Lower leg skin (tissue), 4 donors: ENCODE data around the gene CACNA1D. TPM values are rescaled to one million over a fixed set of nuclear protein-coding genes. Genes with fewer than 3 reads are reported as not detected.

ENCODE experiments used
- DNase-seq, 2 donors: peaks; one replicate each; pipeline ENCODE4 v3.0.0-alpha.2; 2019; ENCODE audit warnings: low spot score in 2 of 2
- H3K4me3 ChIP-seq: fragments of 200-600 bp; sonication (generic); 2 replicates; pipeline ENCODE4 v1.5.1; 2017; ENCODE audit warnings: mild to moderate bottlenecking, low read depth; ENCODE audit not compliant: poor library complexity, severe bottlenecking
- POLR2A ChIP-seq, 2 donors: fragments of 450-650 bp; IDR thresholded peaks; one replicate each; pipeline ENCODE4 v1.6.1; 2016 to 2017; ENCODE audit warnings: antibody characterized with exemption in 2 of 2, mild to moderate bottlenecking in 1 of 2, moderate library complexity in 1 of 2
- WGBS, 2 donors: methylation state at CpG; one replicate each; pipeline ENCODE4 v1.1.5; 2018; 5-methylcytosine and 5-hydroxymethylcytosine counted together
- intact Hi-C: fragments of 100-400 bp; cut with DNase I; formaldehyde crosslinking; loops from one replicate; pipeline ENCODE4 v1.15.0; 2023; ENCODE audit warnings: low total_unique reads
- total RNA-seq, 4 donors: library from RNA; depleted of rRNA; stranded (reverse); fragments of >200 nt; gene quantifications; one replicate each; pipeline ENCODE4 v1.1.0, GENCODE V29; 2016
- TF ChIP-seq, protein P1 (sequence below), 3 donors: fragments of 450-650 bp; IDR thresholded peaks; one replicate each; pipeline ENCODE4 v1.5.1; 2016; ENCODE audit warnings: antibody characterized with exemption in 3 of 3, mild to moderate bottlenecking in 3 of 3, moderate library complexity in 2 of 3

Gene CACNA1D
- total RNA-seq, 4 donors from 2014 or later, result 2.4 to 12.5 (median 5.6) TPM

DNA sequence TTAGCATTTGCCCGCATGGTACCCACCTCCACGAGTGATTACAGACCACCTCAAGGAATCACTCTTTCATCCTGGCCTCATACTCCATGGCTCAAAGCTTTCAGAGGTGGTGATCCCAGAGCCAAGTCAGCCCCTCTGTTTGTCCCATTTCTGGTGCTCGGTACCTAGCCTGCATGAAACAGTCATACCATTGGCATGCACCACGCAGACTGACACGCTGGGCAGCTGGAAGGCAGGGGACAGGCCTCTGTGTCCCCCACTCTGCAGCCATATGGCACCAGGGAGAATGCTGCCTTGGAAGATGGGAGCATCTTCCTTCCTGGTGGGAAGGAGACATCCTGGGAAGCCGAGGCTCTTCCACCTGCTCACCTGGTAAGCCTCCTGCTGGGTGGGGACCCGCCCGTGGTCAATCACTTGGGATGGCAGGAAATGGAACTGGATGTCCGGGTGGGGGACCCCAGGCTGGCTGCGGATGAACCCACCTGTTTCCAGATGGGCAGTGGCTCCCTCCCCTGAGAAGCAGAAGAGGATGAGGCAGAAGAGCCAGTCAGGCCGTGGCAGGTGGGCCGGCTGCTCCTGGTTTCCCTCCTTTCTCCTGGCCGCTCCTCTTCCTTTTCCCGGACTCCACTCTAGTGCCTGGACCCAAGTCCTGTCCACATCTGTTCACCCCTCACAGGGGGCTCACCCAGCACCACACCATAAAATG, 324.9 kb downstream of the CACNA1D start:
- 91% methylated on average over 11 to 14 of the region's 14 CpGs for WGBS, 2 donors
- peak in 1 of 2 donors; percentile 64 for DNase-seq
- TF ChIP-seq, protein P1, sequence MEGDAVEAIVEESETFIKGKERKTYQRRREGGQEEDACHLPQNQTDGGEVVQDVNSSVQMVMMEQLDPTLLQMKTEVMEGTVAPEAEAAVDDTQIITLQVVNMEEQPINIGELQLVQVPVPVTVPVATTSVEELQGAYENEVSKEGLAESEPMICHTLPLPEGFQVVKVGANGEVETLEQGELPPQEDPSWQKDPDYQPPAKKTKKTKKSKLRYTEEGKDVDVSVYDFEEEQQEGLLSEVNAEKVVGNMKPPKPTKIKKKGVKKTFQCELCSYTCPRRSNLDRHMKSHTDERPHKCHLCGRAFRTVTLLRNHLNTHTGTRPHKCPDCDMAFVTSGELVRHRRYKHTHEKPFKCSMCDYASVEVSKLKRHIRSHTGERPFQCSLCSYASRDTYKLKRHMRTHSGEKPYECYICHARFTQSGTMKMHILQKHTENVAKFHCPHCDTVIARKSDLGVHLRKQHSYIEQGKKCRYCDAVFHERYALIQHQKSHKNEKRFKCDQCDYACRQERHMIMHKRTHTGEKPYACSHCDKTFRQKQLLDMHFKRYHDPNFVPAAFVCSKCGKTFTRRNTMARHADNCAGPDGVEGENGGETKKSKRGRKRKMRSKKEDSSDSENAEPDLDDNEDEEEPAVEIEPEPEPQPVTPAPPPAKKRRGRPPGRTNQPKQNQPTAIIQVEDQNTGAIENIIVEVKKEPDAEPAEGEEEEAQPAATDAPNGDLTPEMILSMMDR (IDR thresholded peaks at IDR 0.05), result no peak
- no peak for TF ChIP-seq POLR2A (IDR thresholded peaks at IDR 0.05)
- H3K4me3 ChIP-seq, result no peak overlapping the region
- intact Hi-C loops, result no loop called here

DNA sequence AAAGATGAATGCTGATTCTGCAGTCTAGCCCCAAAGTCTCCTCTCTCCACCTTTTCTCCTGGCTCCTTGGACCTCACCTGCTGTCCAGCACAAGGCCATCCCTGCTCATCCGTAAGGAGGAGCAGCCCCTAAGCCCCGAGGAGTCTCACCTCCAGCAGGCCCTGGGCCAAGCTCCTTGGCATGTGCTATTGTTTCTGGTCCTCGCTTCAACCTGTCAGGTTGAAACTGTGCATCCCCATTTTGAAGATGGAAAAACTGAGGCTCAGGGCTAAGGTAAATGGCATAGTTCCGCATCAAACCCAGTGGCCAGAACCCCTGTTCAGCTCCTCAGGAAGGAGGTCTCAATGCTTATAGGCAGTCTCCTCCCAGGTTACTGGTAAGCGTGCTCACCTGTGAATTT, 325.7 kb downstream of the CACNA1D start:
- peak in 1 of 2 donors; percentile 45 for DNase-seq
- TF ChIP-seq POLR2A (IDR thresholded peaks at IDR 0.05), result no peak
- TF ChIP-seq, protein P1 (IDR thresholded peaks at IDR 0.05), result no peak
- WGBS, 2 donors, result 92 to 93% methylated on average over 4 to 5 of the region's 5 CpGs
- no peak overlapping the region for H3K4me3 ChIP-seq
- intact Hi-C loops, result no loop called here

DNA sequence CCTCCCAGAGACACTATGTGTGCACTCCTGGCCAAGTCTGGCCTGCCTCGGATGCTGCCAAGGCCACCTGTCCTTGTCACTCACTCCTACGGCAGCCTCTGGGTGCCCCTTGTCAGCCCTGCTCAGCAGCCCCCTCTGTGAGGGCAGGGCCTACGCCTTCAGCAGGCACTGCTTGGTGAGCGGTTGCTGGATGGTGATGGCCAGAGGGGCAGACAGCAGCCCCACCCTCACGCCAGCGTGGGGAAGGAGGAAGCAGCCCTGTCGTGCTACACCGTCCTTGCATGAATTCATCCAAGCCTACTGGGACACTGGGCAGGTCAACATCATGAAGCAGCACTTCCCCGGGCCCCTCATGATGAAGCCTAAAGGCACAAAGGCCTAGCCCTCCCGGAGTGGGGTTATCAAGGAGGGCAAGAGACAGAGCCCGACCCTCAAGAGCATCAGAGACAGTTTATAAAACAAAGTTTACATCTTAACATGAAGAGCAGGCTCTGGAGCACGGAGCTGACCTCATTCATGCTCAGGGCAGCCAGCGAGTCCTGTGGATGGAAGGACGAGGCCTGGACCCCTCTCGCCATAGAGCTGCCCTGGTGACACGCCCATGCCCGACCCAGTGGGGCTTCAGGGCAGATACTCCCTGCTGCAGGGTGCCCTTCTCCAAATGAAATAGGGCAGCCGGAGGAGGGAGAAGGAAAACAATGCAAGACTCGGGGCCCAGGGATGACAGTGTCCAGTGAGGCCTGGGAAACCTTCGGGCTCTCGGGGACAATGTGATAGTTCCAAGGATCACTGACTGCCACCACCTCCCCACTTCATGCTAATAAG, 326.6 kb downstream of the CACNA1D start:
- no peak overlapping the region for H3K4me3 ChIP-seq
- intact Hi-C loops, result no loop called here
- TF ChIP-seq, protein P1 (IDR thresholded peaks at IDR 0.05), result no peak
- TF ChIP-seq POLR2A (IDR thresholded peaks at IDR 0.05), result no peak
- DNase-seq, result peak in 1 of 2 donors; percentile 75
- WGBS, 2 donors, result 86 to 88% methylated on average over 20 to 21 of the region's 21 CpGs

DNA sequence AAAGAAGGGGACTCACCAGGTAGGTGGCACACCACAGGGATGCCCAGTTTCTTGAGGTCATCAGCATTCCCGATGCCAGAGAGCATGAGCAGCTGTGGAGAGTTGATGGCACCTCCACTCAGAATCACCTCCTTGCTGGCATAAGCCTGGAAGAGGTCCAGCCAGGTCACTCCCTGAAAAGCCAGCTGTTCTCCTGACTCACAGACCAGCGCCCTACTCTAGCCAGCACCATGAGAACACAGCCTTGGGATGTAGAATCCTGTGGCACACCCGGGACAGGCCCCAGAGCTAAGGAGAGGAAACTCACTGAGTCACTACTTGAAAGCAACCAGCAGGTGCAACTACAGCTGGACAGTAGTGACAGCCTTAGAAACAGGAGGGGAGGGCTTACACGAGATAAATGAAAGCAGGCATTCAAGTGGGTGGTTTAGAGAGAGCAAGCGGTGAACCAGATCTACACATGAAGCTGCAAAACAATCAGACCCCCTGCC, 327.3 kb downstream of the CACNA1D start:
- intact Hi-C loops, result no loop called here
- WGBS, 2 donors, result 48 to 62% methylated on average over 5 of the region's 5 CpGs
- TF ChIP-seq, protein P1 (IDR thresholded peaks at IDR 0.05), result no peak
- TF ChIP-seq POLR2A (IDR thresholded peaks at IDR 0.05), result no peak
- peak in 1 of 2 donors; percentile 79 for DNase-seq
- no peak overlapping the region for H3K4me3 ChIP-seq

DNA sequence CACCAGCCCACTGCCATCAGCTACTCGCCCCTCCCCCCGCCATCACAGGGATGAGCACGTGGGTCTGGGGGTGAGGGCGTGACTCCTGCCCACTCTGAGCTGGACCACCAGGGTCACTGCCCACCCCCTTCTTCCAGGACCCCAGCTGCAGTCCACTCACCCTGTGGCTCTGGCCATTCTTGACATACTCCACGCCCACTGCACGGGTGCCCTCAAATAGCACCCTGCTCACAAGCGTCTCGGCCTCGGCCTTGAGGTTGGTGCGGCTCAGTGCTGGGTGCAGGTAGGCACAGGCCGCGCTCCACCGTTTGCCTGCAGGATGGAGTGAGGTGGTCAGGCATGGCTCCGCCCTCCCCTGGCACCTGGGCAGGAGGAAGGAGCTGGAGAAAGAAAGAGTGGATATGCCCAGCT, 327.9 kb downstream of the CACNA1D start:
- 75 to 91% methylated on average over 8 to 14 of the region's 14 CpGs for WGBS, 2 donors
- intact Hi-C loops, result no loop called here
- peak in 1 of 2 donors; percentile 63 for DNase-seq
- H3K4me3 ChIP-seq, result no peak overlapping the region
- TF ChIP-seq, protein P1 (IDR thresholded peaks at IDR 0.05), result no peak
- TF ChIP-seq POLR2A (IDR thresholded peaks at IDR 0.05), result no peak
